Left forelimb (tissue), 1 donor: Measurements from ENCODE around the gene PRODH.
"Not testable (repeated sequence)": the region's sequence is repeated elsewhere in the genome, so short reads cannot be mapped to it uniquely, and the experiment has no call there.

Experiments
- DNase-seq: peaks from one replicate; pipeline ENCODE4 v3.0.0-alpha.2; 2018; ENCODE audit warnings: low spot score

PRODH gene

DNA sequence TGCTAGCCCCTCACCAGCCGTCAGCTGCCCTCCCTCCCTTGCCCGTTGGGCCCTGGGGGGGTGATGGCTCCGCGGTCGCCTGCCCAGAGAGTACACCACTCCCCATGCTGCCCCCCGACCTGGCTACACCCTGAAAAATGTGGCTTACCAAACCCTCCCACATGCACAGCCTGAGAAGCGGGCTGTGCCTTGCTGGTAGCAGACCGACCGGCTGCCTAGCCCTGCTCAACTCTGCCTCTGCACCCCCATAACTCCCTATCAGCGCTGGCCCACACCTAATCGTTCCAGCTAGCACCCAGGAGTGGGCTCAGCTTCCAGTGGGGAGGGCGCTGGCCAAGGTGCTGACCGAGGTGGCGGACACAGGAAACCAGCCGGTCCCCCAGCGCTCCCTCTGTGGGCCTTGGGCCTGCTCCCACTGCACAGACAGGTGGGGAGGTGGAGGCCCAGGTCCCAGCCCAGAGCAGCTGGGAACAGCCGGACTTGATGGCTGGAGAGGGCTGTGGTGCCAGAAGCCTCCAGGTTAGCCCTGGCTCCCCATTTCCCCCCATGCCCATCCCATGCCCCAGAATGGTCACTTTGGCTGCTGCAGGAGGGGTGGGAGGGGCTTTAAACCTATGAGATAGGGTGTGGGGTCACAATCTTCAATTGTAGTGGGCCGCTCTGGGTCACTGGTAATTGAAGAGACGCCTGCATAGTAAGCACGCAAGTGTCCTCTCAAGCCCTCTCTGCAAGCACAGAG is 32.1 kb upstream of the PRODH start:
- no peak for DNase-seq

DNA sequence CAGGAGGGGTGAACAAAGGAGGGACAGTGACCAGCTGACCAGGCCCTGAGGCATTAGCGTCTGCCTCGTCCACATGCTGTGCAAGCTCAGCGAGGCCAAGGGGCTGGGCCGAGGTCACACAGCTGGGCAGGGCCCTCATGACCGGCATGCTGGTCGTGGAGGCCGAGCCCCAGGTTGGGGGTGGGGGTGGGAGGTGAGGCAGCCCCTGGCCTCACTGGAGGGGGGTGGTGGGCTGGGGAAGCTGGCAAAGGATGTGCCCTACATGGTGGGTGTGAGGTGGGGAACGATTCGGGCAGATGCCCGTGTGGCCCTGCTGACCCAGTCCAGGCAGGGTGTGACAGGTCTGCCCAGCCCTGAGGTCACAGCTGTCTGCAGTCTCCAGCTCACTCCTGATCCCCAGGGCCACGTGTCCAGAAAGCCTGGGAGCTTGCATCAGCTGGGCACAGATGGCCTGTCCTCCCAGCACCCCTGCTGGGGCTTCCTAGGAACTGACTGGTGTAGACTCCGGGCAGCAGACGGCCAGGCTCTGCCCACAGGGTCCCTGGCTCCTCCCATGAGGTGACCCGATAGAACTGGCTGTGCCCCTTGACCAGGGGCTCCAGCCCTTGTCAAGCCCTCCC is 31.4 kb upstream of the PRODH start:
- DNase-seq: not testable (repeated sequence)

DNA sequence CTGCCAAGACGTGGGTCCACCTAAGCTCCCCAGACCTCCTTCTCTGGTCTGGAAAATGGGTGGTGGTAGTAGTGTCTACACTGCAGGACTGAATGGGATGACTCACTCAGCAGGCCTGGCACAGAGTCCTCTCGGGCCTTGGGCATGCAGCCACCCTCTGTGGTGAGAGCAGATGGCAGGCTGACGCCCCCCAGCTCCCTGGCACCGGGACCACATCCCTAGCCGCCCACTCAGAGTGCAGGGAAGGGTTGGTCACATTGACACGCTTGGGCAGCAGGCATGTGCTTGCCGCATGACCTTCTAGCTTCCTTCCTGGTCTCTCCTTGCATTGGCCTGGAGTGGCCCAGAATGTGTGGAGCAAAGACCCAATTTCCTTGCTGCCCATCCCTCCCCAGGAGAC is 30.7 kb upstream of the PRODH start:
- DNase-seq: no peak

DNA sequence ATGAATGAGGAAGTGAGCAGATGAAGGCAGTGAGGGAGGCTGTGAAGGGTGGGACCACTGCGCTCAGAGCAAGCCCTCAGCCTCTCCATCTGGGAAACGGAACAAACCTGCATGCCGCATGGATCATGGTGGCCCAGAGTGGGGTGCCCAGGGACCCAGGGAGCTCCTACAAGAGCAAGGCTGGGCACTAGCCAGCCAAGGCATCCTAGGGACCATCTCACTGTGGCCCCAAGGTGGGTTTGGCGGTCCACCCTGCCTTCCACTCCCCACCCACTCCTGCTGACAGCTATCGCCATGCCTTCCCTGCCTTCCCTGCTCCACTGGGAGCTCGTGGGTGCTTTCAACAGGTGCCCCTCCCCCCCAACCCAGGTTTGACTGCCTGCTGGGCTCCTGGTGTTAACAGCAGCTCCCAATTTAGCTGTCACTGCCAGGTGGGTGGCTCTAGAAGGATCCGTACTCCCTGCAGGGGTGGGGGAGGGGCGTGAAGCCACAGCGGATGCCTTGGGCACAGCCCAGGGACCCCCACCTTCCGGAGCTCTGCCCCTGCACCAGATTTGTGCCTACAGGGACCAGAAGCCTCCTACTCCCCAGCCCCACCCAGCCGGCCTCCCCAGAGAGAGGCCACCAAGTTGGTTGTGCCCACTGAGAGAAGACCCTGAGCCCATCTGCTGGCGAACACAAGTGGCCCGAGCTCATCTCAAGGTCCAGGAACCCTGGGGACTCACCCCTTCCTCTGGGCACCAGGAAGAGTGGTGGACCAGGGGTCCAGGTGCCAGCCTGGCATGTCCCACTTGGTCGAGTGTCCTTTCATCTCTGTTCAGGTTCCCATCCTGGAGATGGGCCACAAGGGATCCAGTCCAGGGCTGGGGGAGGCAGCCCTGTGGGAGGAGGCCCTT is 29.7 kb upstream of the PRODH start:
- no peak for DNase-seq

DNA sequence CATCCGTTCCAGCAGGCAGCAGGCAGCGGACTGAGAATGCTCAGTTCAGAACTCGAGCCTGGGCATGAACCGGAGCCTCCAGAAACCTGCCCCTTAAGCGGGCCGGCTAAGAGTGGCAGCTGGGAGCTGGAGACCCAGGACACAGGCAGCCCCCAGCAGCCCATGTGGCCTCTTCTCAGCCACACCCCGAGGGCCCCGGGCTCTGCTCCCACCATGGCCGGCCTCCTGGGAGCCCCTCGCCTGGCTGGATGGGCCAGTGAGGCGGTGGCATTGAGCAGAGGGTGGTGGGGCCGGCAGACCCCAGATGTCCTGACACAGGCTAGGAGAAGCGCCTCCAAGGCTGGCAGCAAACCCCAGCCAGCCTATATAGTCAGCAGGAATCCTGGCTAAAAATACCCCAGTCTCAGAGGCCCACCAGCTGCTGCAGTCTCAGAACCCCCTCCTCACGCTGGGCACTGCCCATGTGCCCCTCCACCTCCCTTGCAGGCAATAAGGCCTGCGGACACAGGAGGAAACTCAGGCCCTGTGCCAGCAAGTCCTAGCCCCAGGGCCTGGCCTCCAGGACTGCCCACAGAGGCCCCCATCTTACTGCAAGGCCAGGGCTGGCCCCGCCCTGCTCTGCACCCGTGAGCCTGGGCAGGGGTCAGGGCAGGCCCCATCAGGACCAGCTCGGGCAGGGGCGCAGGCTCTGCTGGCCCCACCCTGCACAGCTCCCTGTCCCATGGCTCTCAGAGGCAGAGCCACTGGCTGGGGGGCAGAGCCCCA is 28.6 kb upstream of the PRODH start:
- not testable (repeated sequence) for DNase-seq

DNA sequence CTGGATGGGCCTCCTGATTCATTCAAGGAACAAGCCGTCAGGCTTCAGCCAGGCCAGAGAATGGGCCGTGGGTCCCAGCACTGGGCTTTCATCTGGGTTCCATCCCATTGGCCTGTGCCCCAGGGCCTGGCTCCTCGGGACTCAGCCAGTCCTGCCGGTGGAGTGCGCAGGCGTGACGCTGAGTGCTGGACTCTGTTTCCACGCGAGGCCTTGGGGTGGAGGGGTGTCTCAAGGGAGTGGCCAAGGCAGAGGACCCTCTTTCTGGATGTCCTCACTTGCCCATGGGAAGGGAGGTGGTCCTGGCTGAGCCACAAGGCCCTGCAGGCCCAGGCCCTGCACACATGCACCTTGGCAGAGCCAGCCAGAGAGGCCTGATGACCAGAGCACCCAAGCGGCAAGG is 28.0 kb upstream of the PRODH start:
- not testable (repeated sequence) for DNase-seq

DNA sequence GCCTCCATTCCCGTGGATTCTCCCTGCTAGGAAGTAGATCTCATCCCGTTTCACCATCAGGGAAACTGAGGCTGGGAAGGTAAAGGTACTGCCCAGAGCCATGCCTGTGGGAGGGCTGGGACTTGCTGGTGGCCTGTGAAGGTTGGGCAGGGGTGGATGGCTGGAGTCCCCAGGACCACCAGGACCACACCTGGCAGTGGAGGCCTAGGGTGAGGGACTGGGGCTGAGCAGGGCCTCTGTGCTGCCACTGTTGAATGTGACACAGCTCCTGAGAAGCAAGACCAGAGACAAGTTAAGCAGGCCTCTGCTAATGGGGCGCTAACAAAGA is 26.2 kb upstream of the PRODH start:
- DNase-seq: no peak

DNA sequence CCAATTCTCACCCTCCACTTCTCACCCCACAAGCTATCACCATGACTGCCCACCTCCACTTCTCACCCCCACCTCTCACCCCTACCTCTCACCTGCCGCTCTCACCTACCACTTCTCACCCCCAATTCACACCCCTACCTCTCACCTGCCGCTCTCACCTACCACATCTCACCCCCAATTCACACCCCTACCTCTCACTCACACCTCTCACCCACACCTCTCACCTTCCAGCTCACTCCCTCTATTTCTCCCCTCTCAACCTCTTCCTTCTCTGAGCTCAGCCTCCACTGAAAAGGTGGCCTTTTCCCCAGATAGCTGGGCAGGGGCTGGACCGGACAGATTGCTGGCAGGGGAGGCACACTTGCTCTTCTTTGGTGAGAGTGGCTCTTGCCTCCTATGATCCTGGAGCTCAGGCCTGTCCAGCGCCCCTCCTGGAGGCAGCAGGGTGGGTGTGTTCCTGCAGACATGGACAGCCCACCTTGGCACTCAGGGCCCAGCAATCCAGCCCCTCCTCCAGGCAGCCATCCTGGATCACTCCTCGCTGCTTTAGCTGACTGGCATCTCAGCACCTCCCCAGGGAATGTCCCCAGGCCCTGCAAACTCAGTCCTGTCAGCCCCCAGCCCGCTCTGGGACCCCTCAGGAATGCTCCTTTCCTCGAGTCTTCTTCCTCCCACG is 25.7 kb upstream of the PRODH start:
- DNase-seq: not testable (repeated sequence)

DNA sequence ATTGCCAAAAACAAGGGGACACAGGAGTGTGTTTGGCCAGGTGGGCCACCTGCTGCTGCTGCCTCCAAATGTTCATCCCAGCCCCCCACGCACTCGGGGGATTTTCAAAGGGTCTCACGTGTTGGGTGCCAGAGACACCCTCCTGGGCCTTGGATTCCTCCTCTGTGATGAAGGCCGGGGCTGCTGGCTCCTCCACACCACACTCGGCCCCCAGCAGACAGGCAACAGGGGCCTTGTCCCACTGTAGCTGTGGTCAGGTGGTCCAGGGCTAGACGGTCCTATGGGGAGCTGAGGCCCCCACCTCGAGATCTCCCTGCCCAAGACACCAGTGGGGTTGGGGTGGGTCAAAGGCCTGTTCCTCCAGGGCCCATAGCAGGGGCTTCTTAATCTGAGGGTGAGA is 25.1 kb upstream of the PRODH start:
- not testable (repeated sequence) for DNase-seq

DNA sequence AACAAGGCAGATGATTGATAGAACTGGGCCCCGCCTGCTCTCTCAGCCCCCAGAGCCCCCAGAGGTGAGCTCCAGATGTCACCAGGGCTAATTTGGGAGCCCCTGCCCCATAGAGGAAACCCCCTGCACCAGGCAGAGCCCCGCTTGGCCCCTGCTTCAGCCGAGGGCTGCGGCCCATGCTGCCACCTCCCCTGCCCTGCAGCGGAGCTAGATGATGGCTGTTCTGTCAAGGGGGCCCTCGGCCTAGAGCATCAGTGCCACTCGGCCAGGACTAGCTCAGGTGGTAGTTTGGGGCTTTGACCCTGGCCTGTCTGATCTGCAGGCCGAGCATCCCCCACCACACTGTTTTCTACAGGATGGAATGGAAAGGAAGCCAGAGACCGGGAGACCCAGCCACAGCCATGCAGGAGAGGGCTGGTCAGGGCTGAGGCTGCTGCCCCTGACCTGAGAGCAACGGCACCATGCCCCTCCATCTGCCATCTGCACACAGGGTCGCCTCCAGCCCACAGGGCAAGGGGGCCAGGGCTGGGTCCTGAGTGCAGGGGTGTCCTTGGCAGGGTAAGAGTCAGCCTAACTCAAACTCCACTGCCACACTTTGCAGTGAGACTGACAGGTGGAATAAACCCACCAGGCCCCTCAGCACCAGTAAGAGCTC is 24.2 kb upstream of the PRODH start:
- DNase-seq: not testable (repeated sequence)

DNA sequence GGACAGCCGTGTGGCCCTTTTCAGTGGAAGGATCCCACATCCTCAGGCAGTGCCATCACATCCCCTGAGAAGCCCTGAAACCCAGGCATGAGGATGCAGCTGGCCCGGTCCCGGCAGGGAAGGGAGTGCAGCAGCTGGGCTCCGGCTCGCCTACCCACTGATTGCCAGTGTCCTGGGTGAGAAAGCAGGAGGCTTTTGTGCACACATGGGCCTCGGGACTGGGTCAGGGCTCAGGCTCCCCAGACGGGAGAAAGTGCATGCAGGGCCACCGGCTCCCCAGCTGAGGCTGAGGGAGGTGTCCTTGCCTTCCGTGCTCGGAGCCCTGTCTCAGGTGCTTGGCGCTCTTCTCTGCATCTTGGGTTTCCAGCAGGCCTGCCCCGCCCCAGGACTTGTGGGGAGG is 23.6 kb upstream of the PRODH start:
- not testable (repeated sequence) for DNase-seq

DNA sequence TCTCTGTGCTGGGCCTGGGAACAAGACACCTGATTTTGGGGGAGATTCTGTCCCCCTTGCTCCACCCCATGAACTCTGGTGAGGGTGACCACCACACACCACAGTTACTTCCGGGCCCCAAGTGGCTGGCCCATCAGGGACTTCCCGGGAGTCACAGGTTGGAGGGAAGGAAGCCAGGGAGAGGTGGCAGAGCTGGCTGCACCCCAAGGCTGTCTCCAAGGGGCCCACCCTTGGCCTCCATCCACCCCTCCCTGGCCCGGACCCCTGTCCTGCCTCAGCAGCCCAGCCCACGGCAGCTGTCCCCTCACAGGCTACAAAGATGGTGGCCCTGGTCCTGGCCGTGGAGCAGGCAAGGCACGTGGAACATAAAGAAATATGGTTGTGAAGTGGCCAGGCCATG is 23.2 kb upstream of the PRODH start:
- not testable (repeated sequence) for DNase-seq

DNA sequence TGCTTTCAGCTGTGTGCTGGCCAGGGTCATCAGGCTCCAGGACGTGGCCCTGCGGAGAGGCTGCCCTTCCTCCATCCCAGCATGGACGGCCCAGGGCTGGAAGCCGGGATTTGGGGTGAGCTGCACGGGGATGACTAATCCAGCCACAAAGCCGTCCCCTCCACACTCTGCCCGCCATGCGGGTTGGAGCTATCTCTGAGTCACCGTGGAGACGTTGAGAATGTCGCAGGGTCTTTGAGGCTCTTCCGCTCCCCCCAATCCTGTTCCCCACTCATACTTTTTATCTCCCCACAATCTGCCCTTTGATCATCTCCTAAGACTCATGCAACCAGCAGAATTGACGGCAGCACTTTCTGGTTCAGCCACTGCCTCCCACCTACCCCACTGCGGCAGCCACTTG is 22.6 kb upstream of the PRODH start:
- not testable (repeated sequence) for DNase-seq

DNA sequence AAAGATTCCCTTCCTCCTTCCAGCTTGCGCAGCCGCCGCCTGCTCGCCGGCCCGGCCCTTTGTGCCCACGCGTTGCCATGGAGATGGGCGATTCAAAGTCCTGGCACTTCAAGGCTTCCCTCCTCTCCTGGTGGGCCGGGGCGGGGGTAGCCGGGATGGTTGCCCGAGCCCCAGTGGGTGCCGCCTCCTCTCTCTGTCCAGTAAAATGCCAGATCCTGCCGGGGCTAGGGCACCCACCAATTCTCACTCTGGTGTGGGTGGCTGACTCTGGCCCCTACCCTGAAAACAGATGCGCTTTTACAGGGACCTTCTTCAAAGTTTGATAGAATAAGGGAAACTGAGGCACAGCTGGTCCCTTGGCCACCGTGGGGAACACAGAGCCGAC is 22.2 kb upstream of the PRODH start:
- not testable (repeated sequence) for DNase-seq

DNA sequence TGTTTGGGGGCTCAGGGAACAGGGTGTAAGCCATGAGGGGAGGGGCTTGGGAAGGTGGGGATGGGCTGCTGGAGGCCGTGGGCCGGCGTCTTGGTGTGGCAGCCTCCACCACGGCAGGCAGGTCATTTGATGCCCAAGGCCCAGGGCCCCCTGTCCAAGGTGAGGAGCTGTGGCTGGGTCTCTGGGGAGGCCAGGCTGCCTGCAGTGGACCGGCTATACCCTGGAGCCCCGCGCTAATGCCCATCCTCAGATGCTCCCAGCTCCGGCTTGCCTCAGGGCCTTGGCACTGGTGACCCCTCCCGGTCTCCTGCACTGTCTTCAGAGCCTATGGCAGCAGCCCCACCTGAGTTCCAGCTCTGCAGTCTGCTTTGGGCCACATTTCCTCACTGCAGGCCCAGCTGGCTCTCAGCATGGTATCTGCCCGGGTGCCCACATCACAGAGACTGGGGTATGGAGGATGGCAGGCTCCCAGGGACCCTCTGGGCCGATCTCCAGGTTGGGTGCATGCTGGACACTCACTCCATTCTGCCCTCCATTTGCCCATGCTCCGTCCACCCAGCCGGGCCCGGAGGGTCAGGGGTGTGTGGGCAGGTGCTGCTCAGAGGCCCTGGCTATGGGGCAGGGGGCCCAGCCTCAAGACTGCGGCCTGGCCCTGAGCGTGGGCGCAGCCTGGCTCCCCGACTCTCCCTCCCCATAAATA is 21.7 kb upstream of the PRODH start:
- not testable (repeated sequence) for DNase-seq

DNA sequence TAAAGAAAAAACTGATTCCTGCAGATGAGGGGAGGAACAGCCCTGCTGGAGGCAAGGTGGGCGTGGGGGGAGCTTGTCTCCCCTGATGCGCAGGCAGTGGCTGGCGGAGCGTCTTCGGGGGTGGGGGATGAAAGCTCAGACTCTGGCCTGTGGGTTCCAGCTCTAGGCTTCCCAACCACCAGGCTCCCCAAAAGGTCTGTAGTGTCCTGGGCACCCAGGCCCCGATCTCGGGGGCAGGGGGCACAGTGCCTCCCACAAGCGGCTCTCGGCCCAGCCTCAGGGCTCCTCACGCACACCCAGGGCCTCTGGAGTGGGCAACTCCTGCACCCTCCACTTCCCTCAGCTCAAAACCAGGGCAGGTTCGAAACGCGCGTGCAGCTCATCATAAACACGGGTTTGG is 20.9 kb upstream of the PRODH start:
- not testable (repeated sequence) for DNase-seq

DNA sequence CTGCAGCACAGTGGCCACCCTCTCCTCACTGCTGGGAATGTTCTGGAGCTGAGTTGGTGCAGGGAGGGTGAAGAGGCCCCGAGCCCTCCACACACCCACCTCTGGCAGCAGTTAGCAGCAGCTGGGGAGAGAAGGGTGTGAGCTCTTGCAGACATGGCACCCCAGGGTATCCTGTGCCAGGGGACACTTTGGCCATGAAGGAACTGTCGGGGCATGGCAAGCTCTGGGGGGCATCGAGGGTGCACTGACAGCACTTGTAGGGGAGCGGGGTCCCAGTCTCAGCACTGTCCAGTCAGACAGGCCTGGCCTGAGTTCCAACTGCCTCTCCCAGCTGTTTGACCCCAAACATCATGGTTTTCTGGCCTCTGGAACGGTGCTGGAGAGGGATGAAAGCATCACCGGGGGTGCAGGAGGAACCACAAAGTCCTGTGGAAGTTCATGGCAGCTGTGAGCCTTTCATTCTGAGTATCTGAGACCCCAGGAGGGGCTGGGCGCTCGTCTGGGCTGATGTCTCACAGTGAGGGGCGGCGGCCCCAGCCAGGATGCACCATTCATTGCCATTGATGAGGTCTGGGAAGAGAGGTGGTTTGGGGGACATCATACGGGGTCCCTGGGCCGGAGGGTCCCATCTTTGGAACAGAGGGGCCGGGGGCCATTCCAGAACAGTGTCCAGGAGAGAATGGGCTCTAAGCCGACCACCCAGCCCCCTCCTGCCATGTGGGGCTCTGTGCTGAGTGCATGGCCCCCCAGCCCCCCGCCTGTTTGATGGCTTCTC is 20.2 kb upstream of the PRODH start:
- not testable (repeated sequence) for DNase-seq

DNA sequence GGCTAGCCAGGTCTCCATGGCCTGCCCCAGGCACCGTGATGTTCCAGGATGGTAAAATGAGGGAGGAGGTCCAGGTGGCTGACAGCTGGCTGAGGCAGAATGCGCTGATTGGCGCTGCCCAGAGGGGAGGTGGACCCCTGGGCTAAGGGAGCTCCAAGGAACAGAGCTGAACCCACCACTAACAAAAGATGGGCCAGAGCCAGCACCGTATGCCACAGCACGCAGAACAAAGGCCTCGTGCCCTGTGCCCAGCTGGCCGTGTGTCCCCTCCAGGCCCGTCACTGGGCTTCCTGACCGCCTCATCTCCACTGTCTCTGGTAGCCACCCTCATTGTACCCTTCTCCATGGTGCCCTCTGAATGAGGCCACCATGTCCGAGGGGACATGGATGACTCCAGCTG is 19.6 kb upstream of the PRODH start:
- no peak for DNase-seq

DNA sequence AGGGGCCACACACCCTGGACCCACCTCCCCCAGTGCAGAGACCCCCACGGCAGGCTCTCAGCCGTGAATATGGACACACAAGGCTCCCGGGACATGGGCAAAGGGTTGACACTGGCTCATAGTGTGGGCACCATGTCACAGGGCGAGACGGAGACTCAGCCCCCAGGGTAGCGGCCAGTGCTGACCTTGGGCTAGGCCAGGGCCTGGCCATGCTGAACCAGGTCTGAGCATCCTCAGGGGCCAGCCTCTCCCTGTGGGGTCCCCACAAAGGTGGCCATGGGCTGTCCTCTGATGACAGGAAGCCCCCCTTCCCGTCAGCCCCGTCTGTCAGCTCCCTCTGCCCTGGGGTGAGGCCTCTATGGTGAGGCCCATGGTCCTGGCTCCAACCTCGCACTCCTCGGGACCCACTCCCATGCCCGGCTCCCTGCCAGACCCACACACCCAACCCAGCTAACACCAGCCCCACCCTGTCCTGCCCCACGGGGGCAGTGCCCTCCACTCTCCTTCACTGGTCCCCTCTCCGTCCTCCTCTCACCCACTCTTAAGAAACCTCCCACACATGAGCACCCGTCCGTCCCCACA is 19.0 kb upstream of the PRODH start:
- DNase-seq: no peak
